Inflammatory macrophage (primary cell): Measurements from ENCODE around the gene BCAR1.
A peak's percentile ranks its signal among the peaks of the same experiment; 100 is the strongest.
"Not testable (repeated sequence)": the region's sequence is repeated elsewhere in the genome, so short reads cannot be mapped to it uniquely, and the experiment has no call there.

ENCODE experiments used
- DNase-seq, 2 donors: peaks; one replicate each; pipeline ENCODE4 v3.0.0-alpha.2; 2020 to 2022

BCAR1 gene

DNA sequence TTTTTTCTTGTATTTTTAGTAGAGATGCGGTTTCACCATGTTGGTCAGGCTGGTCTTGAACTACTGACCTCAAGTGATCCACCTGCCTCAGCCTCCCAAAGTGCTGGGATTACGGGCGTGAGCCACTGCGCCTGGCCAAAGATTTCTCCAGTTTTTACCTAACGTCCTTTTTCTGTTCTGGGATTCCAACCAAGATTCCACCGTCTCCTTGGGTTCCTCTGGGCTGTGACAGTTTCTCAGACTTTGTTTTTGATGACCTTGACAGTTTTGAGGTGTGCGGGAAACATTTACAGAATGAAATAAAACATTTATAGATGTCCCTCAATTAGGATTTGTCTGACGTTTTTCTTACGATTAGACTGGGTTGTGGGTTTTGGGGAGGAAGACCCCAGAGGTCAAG is 17.9 kb upstream of the BCAR1 start:
- DNase-seq, result not testable (repeated sequence)

DNA sequence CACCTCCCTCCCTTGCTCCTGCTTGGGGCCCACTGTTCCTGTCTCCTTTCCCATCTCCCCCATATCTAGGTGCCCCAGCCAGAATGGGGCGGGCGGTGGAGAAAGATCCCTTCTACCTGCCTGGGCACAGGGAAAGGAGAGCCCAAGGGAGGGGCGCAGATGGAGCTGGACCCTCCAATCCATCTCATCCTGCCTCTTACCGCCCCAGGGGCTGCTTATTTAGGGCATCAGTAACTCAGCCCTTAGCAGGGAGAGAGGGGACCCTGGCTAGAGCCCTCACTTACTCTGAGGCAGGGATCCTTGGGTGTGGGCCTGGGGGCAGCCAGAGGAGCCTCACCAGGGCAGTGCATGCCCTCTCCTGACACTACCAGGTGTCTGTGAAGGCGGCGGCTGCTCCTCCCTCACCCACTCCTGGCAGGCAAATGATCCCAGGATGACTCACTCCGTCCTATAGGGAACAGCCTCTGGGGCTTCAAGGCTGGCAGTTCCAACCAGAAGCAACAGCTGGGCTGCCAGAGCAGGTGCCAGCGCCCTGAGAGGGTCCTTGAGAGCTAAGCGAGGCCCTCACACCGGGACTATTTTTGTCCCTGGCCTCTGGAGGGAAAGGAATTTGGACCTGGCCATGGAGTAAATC is 16.3 kb upstream of the BCAR1 start:
- DNase-seq, result no peak

DNA sequence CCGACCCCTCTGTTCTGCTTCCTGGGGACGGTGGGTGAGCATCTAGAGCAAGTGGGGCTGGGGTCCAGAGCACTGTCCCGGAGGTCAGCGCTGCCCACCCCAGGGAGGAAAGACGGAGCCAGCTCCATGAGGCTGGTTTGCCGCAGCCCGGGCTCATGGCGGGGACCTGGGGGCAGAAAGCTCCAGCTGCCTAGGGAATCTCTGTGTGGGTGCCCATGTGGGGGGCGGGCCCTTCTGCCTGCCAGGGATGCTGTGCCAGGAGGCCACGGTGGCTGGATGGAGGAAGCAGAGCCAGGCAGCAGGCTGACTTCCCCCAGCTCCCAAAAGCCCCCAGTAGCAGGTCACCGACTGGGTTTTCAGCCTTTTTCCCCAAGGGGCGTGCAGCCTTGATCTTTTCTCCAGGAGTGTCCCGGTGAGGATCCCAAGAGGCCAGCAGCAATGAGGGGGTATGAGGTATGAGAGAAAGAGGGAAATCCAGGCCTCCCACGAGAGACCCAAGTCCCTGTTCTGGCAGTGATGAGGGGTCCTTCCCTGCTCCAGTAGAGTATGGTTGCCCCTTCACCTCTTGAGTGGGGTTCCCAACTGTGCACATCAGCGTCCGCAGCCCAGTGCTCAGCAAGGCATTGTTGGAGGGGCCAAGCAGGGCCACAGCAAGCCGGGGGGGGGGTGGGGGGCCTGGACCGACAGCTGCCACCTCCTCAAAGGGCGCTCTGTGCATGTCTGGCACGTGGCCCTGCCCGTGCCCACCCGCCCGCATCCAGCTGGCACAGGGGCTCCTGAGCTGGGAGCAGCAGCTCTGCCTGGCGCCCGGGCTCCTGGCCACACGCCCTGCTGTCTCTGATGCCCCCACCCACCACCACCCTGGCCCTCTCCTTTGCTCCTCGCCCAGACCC is 15.6 kb upstream of the BCAR1 start:
- DNase-seq, result no peak

DNA sequence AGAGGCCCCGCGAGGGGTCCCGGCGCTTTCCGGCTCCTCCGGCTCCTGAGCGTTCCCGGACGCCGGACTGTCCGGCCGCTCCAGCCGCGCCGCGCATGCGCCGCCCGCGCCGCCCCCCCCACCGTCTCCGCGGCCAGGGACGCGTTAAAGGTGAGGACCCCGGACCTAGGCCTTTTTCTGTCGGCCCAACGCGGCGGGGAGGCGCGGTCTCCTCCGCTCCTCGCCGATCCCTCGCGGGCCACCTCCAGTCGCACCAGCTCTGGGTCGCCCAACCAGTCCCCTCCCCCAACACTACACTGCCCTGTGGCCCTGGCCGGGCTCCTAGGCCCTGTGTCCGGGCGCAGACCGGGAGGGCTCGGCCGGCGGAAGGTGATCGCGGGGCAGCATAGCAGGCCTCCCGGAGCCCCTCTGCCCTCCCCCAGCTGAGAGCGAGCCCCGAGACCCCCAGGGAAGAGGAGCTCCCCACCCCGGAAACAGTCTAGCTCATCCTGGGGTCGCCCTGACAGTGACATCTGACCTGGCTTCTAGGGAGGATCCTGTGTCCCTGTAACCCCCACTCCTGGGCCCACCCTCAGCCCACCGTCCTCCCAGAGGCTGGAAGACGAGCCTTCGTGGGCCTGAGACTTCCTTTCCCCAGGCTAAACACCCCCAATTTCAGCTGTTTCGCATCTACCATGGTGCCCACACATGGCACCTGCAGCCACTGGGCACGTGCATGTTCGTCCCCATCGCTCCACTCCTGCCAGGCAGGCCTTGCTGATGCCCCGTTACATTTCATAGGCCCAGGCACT is 14.7 kb upstream of the BCAR1 start:
- DNase-seq, result peak; percentile 11 to 21

DNA sequence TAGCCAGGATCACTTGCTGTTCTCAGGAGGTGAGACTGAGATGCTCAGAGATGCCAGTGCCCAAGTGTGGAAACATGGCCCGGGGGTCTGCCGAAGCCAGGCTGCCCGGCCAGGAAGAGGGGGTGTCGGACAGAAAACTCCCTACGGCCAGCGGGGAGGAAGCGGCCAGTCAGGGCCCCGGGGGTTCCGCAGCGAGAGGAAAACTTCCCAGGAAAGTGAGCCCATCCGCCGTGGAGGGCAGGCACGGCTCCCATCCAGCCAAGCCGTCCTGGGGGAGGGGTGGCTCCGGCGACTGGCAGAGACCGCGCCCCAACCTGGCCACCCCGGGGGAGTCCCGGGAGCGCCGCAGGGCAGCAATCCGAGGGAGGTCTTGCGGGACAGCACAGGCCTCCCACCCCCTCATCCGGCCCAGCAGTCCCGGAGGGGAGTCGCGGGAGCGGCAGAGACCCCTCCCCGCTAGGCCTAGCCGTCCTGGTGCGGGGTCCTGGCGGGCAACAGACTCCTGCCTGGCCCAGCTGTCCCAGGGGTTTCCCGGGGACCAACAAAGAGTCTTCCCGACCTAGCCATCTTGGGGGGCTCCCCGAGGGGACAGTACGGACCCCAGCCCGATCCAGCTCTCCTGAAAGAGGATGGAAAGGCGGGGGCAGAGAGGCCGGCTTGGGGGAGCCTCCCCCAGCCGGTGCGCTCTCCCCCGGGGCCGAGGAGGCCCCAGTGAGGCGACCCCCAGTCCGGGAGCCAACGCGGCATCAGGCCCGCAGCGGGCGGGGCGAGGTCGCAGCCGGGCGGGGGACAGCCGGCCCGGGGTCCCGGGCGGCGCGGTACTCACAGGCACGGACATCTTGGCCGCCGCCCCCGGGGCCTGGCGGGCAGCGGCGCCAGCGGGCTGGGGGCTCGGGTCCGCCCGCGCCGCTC is 13.8 kb upstream of the BCAR1 start:
- DNase-seq, result no peak

DNA sequence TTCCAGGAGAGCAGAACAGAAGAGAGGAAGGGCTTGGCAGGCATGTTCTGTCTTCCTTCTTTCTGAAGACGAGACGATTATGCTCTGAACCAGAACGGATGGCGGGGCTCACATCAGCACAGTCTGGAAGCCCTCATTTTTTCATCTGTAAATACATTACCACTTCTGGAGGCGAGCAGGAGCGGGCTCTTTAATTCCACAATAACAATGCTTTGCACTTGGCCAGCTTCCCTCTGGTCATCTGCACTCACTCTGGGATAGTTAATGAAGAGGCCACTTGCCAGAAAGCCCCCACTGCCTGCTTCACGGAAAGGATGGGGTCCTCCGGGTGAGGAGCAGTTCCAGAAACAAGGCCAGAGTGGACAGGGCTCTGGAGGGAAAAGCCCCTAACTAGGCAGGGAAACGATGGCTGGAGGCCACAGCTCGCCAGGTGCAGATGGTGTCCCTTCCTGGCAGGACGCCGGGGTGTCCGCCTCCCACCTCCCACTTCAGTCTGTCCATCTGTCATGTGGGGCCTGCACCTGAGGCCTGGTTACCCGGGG is 13.1 kb upstream of the BCAR1 start:
- no peak for DNase-seq

DNA sequence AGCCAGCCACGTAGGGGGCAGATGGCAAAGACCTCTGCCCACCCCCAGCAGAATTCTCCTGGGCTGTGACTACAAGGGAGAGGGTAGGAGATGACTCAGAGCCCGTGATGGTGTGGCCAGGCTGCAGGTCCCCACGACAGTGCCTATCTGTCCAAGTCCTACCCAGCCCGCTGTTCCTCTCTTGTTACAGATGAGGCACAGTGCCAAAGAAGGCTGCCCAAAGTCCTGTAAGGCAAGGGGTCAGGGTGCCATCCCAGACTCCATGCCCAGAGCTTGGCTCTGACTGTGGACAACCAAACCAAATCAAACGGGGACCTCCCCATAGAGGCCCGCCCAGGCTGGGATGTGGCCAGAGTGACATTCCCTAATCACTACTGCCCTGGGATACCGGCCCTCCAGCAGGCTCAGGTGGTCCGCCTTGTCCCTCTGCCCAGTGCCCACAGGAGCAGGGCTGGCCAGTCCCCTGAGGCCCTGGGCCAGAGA is 12.6 kb upstream of the BCAR1 start:
- no peak for DNase-seq

DNA sequence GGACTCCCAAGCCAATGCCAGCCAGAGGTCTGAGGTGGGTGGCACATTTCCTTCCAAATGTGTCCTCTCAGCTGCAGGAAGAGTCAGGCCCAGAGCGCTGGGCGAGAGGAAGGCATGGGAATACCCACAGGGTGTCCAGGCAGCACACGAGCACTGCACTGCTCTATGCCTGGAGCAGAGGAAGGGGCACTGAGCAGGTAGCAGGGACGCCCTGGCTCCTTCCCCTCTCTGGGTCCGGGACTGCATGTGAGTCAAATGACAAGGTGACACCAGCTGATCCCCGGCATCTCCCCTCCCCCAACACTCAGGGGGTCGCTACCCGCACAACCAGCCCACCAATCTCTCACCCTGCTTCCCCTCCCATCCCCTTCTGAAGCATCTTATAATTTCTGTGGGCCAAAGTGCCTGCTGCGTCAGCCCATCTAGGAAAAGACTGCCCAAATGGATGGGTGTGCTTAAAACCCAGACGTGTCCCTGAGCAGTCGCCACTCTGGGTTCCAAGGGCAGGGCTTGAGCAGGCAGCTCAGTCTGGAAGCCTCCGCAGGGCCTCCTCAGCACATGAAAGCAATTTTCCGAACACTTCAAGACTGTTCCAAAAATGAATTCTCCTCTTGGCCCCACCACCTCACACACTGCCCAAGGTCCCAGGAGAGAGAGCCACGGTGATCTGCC is 12.0 kb upstream of the BCAR1 start:
- no peak for DNase-seq

DNA sequence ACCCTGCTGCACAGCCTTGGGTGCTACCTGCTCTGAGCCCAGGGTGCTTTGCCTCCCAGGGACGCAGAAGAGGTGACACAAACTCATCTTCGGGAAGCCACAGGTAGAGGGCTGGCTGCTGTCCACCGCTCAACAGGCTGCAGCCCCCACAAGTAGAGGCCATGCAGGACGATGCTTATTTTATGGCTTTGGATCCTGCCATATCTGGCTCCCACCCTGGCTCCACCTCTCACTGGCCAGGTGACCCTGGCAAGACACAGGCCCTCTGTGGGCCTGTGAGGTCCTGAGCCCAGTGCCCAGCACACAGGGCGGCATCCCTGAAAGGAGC is 11.3 kb upstream of the BCAR1 start:
- DNase-seq, result no peak

DNA sequence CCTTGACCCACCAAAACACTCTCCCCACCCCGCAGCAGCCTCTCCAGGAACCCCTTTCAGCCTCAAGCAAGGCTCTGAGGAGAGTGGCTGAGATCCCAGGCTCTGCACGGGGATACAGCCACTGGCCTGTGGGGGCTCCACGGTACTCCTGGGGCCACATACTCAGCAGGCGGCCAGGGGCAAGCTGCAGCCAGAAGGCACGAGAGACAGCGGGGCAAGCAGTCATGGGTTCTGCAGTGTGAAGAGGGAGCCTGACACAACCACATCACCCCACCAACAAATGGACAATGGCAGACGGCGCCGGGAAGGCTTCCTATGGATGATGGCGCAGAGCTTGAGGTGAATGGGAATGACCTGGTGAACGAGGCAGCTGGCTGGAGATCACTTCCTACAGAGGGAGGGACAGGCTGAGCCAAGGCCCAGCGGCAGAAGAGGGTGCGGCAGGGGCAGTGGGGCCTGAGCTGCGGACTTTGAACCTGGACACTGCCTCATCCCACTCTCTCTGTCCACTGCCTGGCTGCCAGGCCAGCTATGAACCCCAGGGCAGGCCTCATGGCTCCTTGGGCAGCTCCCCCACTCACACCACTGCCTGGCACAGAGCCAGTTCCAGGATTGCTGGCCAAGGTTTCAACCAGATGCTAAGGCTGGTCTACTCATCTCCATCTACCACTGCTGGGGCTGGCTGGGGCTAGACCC is 10.8 kb upstream of the BCAR1 start:
- no peak for DNase-seq

DNA sequence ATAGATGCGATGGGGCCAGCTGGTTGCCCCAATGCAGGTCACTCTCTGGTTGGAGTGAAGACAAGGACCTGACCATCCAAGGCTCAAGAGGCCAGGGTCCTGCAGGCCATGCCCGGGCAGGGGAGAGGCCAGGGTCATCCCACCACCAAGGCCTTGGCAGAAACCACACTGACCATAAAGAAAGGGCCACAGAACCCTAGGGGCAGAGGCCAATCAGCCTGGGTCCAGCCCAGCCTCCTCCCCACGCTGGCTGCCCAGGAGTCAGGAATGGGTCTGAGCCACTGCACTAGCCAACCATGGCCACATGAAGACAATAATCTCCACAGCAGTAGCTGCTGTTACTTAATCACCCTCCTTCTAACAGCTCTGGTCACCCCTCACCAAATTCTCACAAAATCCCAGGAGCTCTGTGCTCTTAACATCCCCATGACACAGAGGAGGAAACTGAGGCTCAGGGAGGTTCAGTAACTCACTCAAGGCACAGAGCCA is 10.2 kb upstream of the BCAR1 start:
- no peak for DNase-seq

DNA sequence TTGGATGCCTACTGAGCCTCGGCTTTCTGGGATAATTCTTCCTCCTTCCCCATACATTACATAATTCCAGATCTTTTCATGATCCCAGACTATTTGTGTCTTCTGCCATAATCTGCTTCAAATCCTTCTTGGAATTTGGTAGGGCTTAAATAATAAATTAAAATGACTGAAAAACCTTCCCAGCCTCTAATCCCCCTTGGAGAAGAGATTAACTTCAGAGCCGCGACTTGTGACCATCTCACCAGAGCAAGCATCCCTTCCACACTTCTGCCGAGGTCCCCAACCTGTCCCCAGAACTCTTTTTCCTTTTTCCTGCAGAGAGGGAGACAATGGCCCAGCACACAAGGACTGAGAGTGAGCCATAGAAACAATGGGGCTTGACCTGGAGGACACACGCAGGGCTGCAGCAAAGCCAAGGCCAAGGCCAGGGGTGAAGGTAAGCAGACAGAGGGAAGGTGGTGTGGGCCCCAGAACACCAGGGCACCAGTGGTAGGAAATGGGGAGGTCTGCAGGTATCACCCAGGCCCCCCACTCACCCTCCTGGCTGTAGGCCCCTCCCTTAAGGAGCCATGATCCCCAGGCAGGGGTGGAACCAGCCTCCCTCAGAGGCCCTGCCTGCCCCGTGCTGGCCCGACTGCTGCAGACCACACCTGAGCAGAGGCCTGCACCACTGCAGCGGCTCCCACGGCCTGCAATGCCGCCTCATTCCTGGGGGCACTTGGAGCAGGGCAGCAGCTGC is 9.6 kb upstream of the BCAR1 start:
- DNase-seq, result no peak

DNA sequence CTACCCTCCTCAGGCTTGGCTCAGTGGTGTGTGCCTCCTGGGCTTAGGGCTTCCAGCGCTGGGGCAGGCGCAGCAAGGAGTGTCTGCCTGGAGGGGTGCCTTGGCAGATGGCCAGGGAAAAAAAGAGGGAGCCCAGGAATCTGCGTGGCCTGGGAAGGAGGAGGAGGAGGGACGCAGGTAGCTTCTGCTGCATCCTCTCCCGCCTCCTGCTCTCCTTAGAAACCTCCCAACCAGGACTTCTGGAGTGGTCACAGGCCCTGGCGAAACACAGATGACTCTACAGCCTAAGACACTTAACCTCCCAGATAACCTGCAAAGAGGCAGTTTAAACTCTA is 7.3 kb upstream of the BCAR1 start:
- DNase-seq, result no peak

DNA sequence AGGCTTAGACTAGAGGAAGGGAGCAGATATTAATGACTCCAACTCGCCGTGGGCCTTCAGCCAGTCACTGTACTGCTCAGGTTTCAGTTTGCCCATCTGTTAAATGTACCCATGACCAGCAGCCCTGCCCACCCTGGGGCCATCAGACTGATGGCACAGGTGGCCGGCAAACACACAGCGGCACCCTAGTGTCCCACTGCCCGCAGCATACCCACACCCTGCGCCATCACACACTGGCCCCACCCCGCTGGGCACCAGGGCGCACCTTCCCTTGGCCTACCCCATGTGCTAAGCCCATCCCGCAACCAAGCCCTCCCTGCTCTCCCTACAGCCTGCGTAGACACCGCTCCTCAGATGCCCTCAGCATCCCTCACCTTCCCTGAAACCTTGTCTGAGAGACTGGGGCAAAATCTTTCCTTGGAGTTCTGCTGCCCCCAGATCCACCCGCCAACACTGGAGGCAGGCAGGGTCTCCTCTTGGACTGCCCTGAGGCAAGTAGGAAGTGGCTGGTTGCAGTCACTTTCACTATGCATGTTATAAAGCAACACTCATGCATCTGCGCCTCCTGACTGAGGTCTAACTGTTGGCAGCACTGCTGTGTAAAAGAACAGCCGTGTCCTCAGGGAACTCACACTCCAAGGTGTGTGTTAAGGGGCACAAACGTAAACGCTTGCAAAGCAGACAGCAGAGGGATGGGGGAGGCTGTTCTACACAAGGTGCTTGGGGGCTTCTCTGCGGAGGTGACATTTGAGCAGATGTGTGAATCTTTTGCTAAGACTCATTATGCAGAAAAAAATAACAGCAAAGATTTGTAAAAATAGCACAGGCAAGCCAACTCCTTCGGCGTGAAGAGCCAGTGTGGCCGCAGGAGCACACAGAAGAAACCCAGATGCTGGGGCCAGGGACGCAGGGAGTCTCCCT is 6.7 kb upstream of the BCAR1 start:
- no peak for DNase-seq

DNA sequence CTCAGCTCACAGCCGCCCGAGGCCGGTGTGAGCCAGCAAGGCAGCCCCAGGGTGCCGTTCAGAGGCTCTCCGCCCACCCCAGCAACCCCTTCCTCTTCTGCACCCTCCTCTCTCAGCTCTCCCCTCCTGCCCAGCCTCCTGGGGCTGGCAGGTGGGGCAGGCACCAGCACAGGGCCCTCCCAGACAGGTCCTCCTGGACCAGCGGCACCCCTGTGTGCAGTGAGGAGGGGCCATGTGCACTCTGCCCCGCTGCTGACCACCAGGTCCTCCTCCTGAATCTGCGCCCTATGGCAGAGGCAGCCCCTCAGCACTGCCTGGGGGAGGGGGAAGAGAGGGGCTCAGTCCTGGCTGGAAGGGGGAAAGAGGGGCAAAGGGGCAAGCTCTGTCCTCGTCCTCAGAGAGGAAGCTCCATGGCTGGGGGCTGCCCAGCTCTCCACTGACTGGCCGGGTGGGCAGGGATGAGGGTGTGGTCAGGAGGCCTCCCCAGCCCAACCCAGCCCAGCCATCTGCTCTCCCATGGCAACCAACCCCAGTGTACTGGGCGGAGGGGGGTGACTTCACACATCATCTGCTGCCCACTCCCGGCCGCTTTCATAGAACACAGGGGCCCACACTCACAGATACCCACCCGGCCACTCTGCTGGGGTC is 5.4 kb upstream of the BCAR1 start:
- no peak for DNase-seq

DNA sequence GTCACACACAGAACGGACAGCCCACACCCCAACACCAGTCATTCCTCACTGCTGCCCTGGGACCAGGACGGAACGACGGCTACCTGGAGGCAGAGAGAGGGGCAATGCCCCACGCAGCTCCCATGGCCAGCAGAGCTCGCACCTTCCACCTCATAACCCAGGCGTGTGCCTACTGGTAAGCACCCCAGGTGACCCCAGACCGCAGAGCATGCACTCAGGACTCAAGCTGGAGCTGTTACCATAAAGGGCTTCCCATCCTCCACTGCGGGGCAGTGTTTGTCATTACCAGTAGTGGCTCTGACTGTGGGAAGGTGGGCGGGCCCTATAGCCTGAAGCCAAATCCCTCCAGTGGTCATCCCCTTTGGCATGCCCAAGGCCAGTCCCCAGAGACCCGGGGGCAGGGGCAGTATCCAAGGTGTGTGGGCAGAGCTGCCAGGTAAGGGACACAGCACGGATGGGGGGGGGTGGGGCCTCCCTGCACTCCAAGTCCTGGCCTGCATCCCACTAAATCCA is 4.7 kb upstream of the BCAR1 start:
- no peak for DNase-seq

DNA sequence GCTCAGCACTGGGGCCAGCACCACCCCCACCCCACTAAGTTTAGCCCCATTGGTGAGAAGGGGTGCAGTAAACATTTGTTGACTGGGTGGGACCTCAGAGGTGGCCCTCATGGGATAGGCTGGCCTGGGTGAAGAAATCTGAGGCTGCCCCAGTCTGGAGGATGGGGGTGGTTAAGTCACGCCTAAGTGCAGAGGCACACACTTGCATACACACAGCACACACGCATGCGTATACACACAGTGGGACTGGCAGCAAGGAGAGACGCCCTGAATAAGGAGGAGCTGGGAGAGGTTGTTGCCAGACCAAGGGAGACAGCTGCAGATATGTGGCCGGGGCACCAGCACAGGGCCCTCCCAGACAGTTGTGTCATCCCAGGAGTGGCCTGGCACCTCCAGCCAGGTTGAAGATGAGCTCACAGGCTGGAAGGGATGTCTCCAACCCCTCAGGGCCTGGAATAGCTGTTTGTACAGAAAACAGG is 3.0 kb upstream of the BCAR1 start:
- DNase-seq, result no peak
